Measurements from ENCODE around the gene ADSS1. TPM values are rescaled to one million over a fixed set of nuclear protein-coding genes. Genes with fewer than 3 reads are reported as not detected.

The ADSS1 gene
- total RNA-seq, 1 donor = 4.8 TPM

- H3K4me3 ChIP-seq (ENCODE audit: low read depth, low read length) = no peak overlapping the region
- no peak for DNase-seq (ENCODE audit: low read depth)
- TF ChIP-seq CTCF (IDR thresholded peaks at IDR 0.05; ENCODE audit: insufficient read depth, low read length) = no peak
These were observed 5.8 kb downstream of the ADSS1 start for GRCh38 chr14:104729835-104730181.

GRCh38 chr14:104730487-104730886, 6.5 kb downstream of the ADSS1 start:
- no peak overlapping the region for H3K4me3 ChIP-seq (ENCODE audit: low read depth, low read length)
- no peak for DNase-seq (ENCODE audit: low read depth)
- TF ChIP-seq CTCF (IDR thresholded peaks at IDR 0.05; ENCODE audit: insufficient read depth, low read length) = no peak

GRCh38 chr14:104731320-104732294, 7.6 kb downstream of the ADSS1 start:
- no peak overlapping the region for H3K4me3 ChIP-seq (ENCODE audit: low read depth, low read length)
- no peak for DNase-seq (ENCODE audit: low read depth)
- TF ChIP-seq CTCF (IDR thresholded peaks at IDR 0.05; ENCODE audit: insufficient read depth, low read length) = peak; percentile 32

GRCh38 chr14:104732355-104732804, 8.4 kb downstream of the ADSS1 start:
- H3K4me3 ChIP-seq (ENCODE audit: low read depth, low read length) = no peak overlapping the region
- no peak for TF ChIP-seq CTCF (IDR thresholded peaks at IDR 0.05; ENCODE audit: insufficient read depth, low read length)
- DNase-seq (ENCODE audit: low read depth) = no peak

GRCh38 chr14:104732931-104733681, 9.1 kb downstream of the ADSS1 start:
- TF ChIP-seq CTCF (IDR thresholded peaks at IDR 0.05; ENCODE audit: insufficient read depth, low read length) = no peak
- no peak for DNase-seq (ENCODE audit: low read depth)
- H3K4me3 ChIP-seq (ENCODE audit: low read depth, low read length) = no peak overlapping the region

- H3K4me3 ChIP-seq (ENCODE audit: low read depth, low read length) = no peak overlapping the region
- TF ChIP-seq CTCF (IDR thresholded peaks at IDR 0.05; ENCODE audit: insufficient read depth, low read length) = no peak
- no peak for DNase-seq (ENCODE audit: low read depth)
These were observed 10.1 kb downstream of the ADSS1 start for GRCh38 chr14:104734051-104734587.

Data from fibroblast of the aortic adventitia (primary cell).